Fibroblast of villous mesenchyme (primary cell): Measurements from ENCODE around the gene HECW1. TPM values are rescaled to one million over a fixed set of nuclear protein-coding genes. Genes with fewer than 3 reads are reported as not detected.

Experiments
- DNase-seq: peaks from one replicate; pipeline ENCODE4 v3.0.0-alpha.2; 2010; ENCODE audit warnings: low read depth
- H3K4me3 ChIP-seq: 2 replicates; pipeline ENCODE4 v1.5.1; 2011; ENCODE audit warnings: low read depth, mild to moderate bottlenecking, low read length
- total RNA-seq: library from RNA; depleted of rRNA; stranded (reverse); fragments of >200 nt; gene quantifications from 2 replicates; pipeline ENCODE4 v1.2.3, GENCODE V29; 2012
- TF ChIP-seq, protein P1 (sequence below): IDR thresholded peaks from 2 replicates; pipeline ENCODE4 v1.5.1; 2012; ENCODE audit warnings: low read depth, mild to moderate bottlenecking, low read length; ENCODE audit not compliant: insufficient read depth

HECW1 gene
- total RNA-seq, 1 donor = 1.7 TPM

DNA sequence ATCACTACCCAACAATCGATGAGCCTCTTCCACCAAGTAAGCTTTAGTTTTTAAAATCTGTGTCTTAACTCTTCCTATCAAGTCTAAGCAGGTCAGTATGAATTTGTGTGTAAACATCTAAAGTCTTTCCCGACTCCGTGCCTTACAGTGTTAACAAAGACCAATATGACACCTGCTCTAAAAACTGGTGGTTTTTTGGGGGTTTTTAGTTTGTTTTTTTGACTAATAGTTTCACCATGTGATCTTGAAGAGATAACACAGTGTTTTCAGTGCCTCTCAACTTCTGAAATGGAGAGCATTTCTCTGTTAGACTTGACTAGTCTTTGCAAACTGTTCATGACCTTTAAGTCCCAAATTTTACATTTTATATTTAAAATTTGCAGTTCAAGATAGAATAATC is 338.4 kb downstream of the HECW1 start:
- no peak overlapping the region for H3K4me3 ChIP-seq
- TF ChIP-seq, protein P1, sequence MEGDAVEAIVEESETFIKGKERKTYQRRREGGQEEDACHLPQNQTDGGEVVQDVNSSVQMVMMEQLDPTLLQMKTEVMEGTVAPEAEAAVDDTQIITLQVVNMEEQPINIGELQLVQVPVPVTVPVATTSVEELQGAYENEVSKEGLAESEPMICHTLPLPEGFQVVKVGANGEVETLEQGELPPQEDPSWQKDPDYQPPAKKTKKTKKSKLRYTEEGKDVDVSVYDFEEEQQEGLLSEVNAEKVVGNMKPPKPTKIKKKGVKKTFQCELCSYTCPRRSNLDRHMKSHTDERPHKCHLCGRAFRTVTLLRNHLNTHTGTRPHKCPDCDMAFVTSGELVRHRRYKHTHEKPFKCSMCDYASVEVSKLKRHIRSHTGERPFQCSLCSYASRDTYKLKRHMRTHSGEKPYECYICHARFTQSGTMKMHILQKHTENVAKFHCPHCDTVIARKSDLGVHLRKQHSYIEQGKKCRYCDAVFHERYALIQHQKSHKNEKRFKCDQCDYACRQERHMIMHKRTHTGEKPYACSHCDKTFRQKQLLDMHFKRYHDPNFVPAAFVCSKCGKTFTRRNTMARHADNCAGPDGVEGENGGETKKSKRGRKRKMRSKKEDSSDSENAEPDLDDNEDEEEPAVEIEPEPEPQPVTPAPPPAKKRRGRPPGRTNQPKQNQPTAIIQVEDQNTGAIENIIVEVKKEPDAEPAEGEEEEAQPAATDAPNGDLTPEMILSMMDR = no peak
- DNase-seq = no peak

GRCh38 chr7:43454936-43455518 is 342.6 kb downstream of the HECW1 start:
- H3K4me3 ChIP-seq = no peak overlapping the region
- TF ChIP-seq, protein P1 = peak; percentile 62
- peak; percentile 59 for DNase-seq

DNA sequence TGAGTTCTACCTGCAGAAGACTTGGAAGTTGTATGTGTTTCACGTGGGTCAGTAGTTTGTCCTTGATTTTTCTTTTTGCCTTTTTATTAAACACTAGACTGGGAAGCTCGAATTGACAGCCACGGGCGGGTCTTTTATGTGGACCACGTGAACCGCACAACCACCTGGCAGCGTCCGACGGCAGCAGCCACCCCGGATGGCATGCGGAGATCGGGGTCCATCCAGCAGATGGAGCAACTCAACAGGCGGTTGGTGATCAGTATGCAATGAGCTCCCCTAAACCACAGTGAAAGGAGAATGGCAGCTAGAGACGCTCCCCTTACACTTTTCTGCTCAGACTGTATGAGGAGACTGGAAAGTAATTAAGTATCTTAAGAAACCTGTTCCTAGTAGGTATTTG is 343.8 kb downstream of the HECW1 start:
- DNase-seq = no peak
- H3K4me3 ChIP-seq = no peak overlapping the region
- TF ChIP-seq, protein P1 = no peak

- TF ChIP-seq, protein P1 = no peak
- no peak overlapping the region for H3K4me3 ChIP-seq
- DNase-seq = no peak
Observed at GRCh38 chr7:43458330-43459018, 346.0 kb downstream of the HECW1 start.

DNA sequence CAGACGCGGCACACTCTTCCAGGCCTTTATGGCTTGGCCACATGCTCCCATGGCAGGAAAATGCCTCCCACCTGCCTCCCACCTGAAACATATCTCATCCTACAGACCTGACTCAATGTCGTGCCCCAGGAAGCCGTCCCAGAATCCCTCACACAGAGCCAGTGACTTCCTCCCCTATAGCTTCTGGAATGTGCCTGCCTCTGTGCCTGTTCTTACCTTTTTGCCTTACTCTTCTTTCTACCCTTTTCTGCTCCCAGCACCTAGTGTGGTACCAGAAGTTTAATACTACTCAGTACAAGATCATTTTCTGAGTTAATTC is 346.5 kb downstream of the HECW1 start:
- TF ChIP-seq, protein P1 = no peak
- no peak overlapping the region for H3K4me3 ChIP-seq
- no peak for DNase-seq

DNA sequence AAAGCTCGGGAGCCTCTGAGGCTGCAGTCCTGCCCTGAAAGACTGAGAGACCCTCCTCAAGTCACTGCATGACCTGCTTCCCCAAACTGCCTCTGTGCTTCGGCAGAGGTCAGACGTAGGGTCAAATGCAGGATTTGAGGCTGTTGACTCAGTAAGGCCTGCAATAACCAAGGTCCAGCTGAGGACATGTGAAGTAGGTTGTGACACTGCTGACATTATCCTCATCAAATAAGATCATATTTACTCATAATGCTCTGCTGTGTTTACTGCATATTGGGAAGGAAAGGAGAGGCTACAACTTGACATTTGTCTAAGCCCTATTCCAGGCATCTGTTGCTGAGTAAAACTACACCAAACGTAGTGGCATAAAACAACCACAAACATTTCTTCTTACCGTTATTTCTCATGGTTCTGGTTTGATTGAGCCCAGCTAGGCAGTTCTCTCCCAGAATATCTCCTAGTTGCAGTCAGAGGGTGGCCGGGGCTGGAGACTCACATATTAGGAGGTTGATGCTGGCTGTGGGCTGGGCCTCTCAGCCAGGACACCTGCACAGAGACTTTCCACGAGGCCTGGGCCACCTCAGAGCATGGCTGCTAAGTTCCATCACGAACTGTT is 348.4 kb downstream of the HECW1 start:
- TF ChIP-seq, protein P1 = no peak
- no peak for DNase-seq
- H3K4me3 ChIP-seq = no peak overlapping the region
